Measurements from ENCODE around the gene VGLL4.

GRCh38 chr3:11627612-11628011, 16.1 kb downstream of the VGLL4 start:
- TF ChIP-seq NFIC (IDR thresholded peaks at IDR 0.05) (no peak), RAD21 (IDR thresholded peaks at IDR 0.05; ENCODE audit: low read depth) (no peak)

All from Ishikawa (cell line).